Fibroblast of skin of back (primary cell): ENCODE data around the gene MLEC.

Source experiments
- DNase-seq: peaks from one replicate; pipeline ENCODE4 v3.0.0-alpha.2; 2013

MLEC gene

GRCh38 chr12:120696626-120697025 lies 9.7 kb downstream of the MLEC start:
- DNase-seq = no peak

- no peak for DNase-seq
These were observed 10.4 kb downstream of the MLEC start for GRCh38 chr12:120697344-120697743.

- no peak for DNase-seq
These were observed 11.7 kb downstream of the MLEC start for GRCh38 chr12:120698665-120699064.

- no peak for DNase-seq
These were observed 12.6 kb downstream of the MLEC start for GRCh38 chr12:120699553-120699952.

- no peak for DNase-seq
These were observed 13.9 kb downstream of the MLEC start for GRCh38 chr12:120700886-120701285.

- DNase-seq = no peak
These were observed 15.7 kb downstream of the MLEC start for GRCh38 chr12:120702637-120703036.

- no peak for DNase-seq
These were observed 16.5 kb downstream of the MLEC start for GRCh38 chr12:120703311-120703942.

- no peak for DNase-seq
These were observed 18.7 kb downstream of the MLEC start for GRCh38 chr12:120705618-120706017.

- no peak for DNase-seq
These were observed 19.1 kb downstream of the MLEC start for GRCh38 chr12:120706029-120706428.

- DNase-seq = no peak
These were observed 21.7 kb downstream of the MLEC start for GRCh38 chr12:120708651-120709050.

GRCh38 chr12:120710031-120710804 lies 23.3 kb downstream of the MLEC start, which contains the start of gene UNC119B:
UNC119B (plus strand) TSS chr12:120710458; CDS start chr12:120710475, 17 bp downstream.
- DNase-seq = peak; percentile 61

- DNase-seq = peak; percentile 17
These were observed 23.9 kb downstream of the MLEC start for GRCh38 chr12:120710805-120711296.

GRCh38 chr12:120711411-120711810 lies 24.5 kb downstream of the MLEC start:
- DNase-seq = no peak

- no peak for DNase-seq
These were observed 25.7 kb downstream of the MLEC start for GRCh38 chr12:120712610-120713009.

GRCh38 chr12:120713861-120714482 lies 27.0 kb downstream of the MLEC start:
- DNase-seq = peak; percentile 79

- DNase-seq = no peak
These were observed 31.1 kb downstream of the MLEC start for GRCh38 chr12:120718055-120718454.

GRCh38 chr12:120719072-120719471 lies 32.1 kb downstream of the MLEC start:
- no peak for DNase-seq

GRCh38 chr12:120719496-120720233 lies 32.7 kb downstream of the MLEC start:
- no peak for DNase-seq

- DNase-seq = peak; percentile 35
These were observed 33.5 kb downstream of the MLEC start for GRCh38 chr12:120720234-120720986.

GRCh38 chr12:120720987-120721801 lies 34.2 kb downstream of the MLEC start:
- no peak for DNase-seq

- DNase-seq = no peak
These were observed 34.9 kb downstream of the MLEC start for GRCh38 chr12:120721866-120722265.
